ENCODE data around the gene DDB1.

GRCh38 chr11:61361741-61362541 is 29.0 kb upstream of the DDB1 start, which contains the start of the genes CYB561A3 and TMEM138:
- TF ChIP-seq EP300 (IDR thresholded peaks at IDR 0.05; ENCODE audit: low read length) (peak; percentile 3; the same call in 1 of the 2 replicates), NRF1 (conservative IDR thresholded peaks at IDR 0.05 in 1 of 2, IDR thresholded peaks at IDR 0.05 in 1 of 2) (peak; percentile 84 to 87)
